NCI-H2227 (cell line): Measurements from ENCODE around the gene TMOD2.

Experiments
- DNase-seq: peaks from one replicate; lab custom pipeline; 2025; ENCODE audit not compliant: unreplicated experiment; lab: John Stamatoyannopoulos, UW

Gene TMOD2

GRCh38 chr15:51750792-51751696, at the start of gene TMOD2:
Gene TMOD2, plus strand, starts transcription at chr15:51751597. Its CDS starts 14,845 bp downstream, at chr15:51766442.
- peak; percentile 37 for DNase-seq

GRCh38 chr15:51702710-51703109, 48.7 kb upstream of the TMOD2 start:
- no peak for DNase-seq

GRCh38 chr15:51706291-51706690, 45.1 kb upstream of the TMOD2 start:
- DNase-seq = no peak

DNA sequence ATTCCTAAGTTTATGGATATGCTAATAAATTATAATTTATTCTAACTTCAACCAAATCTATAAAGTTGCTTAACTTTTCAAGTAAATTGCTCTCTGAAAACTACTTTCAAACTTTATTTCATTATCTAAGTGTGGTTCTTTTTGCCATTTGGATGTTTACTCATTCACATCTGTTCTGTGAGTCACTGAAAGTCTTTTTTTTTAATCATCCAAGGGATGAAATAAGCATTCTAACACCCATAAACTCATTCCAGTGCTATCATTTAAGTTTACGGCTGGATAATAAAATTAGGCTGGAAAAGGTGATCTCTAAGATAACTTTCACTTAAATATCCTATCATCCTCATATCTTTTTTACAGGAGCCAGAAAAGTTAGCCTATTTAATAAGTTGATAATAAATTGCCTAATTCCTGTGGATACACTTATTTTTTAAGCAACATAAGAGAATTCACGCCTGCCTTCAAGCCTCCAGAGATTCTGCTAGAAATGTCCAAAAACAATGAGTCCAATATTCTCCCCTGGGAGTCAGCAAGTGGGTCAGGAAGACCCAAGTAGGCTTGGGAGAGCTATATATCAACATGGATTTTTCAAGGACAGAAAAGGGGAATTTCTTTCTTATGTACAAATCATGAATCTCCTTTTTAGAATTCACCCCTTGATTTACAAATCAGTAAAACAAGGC, 44.3 kb upstream of the TMOD2 start:
- no peak for DNase-seq

DNA sequence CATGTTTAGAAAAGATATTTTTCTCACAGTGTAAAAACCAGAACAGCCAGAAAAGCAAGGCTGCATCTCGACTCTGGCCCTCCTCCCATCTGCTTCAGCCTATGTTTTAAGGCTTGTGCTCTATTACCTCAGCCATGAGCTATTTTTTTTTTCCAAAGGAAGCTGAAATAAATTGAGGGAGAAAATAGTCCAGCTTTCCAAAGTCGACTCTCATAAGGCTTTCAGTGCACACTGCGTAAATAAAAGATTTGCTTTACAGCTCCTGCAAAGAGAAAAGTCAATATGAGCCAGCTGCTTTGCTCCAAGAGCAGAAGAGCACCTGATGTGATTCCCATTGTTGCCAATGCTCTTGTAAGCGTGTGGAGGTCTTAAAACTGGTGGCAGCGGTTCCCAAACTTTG, 43.4 kb upstream of the TMOD2 start:
- DNase-seq = no peak

GRCh38 chr15:51709031-51709430, 42.4 kb upstream of the TMOD2 start:
- DNase-seq = no peak

DNA sequence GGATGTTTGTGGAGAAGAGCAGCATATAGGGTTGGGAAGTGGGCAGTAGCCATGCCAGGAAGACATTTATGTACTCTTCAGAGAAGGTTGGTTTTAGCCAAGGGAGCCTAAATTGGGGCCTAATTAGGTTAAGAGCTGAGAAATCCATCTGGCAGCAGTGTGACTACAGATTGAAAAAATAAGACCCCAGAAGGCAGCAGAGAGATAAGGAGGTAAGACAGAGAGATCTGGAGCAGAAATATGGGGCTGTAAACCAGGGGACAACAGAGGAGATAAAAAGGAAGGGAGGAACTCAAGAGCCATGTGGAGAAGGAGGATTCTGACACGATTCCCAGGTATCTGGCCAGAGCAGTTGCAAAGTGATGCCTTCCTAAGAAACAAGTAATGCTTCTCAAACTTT, 37.2 kb upstream of the TMOD2 start:
- no peak for DNase-seq

DNA sequence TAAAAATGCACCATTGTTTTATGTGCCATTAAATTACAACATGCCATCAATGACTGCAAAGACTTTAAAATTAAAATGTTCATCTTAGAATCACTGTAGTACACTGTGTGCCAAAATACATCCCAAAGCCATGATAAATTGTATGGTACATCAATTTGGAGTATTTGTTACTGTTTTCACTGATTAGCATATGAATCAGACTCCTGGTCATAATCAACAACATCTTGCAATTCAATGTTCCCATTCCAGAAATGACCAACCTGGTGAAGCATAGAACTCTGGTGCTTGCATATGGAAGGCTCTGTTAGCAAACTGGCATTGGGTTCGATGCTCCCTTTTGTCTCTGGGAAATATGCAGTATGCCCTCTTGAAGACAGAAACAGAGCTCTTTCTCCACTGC, 36.5 kb upstream of the TMOD2 start:
- DNase-seq = no peak

GRCh38 chr15:51718219-51718618, 33.2 kb upstream of the TMOD2 start:
- no peak for DNase-seq

DNA sequence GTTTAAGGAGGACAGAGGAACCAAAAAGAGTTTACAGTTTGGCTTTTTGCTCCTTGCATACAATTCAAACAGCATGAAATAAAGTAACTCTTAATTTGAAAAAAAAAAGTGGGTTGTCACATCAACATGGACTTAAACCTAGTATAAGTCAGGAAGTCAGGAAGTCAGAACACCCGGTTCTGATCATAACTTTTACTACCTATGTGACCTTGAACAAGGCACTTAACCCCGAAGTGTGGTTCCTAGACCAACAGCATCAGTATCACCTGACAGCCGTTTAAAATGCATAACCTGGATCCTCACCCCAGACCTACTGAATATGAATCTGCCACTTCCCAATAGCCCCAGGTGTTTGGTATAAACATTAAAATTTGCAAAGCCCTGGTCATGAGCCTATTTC, 32.7 kb upstream of the TMOD2 start:
- no peak for DNase-seq

DNA sequence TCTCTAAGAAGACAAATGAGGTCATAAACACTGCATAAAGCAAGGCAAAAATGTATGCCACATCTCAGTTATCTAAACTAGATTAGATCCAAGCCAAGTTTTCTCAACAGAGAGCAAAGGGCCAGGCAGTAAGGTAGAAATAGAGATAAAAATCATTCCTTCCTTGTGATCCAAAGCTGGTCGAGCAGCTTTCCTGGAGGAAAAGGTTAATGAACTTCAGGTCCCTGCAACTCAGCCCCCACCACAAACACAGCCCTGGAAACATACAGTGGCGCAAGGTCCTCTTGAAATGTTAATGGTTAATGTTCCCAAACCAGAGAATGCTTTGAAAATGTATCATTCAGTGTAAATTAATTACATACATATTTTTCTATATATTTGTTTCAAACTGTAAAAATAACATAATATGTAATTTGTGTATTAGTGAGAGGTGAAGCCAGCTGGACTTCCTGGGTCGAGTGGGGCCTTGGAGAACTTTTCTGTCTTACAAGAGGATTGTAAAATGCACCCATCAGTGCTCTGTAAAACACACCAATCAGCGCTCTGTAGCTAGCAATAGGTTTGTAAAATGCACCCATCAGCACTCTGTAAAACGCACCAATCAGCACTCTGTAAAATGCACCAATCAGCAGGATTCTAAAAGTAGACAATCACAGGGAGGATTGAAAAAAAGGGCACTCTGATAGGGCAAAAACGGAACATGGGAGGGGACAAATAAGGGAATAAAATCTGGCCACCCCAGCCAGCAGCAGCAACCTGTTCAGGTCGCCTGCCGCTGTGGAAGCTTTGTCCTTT, 31.0 kb upstream of the TMOD2 start:
- DNase-seq = no peak

DNA sequence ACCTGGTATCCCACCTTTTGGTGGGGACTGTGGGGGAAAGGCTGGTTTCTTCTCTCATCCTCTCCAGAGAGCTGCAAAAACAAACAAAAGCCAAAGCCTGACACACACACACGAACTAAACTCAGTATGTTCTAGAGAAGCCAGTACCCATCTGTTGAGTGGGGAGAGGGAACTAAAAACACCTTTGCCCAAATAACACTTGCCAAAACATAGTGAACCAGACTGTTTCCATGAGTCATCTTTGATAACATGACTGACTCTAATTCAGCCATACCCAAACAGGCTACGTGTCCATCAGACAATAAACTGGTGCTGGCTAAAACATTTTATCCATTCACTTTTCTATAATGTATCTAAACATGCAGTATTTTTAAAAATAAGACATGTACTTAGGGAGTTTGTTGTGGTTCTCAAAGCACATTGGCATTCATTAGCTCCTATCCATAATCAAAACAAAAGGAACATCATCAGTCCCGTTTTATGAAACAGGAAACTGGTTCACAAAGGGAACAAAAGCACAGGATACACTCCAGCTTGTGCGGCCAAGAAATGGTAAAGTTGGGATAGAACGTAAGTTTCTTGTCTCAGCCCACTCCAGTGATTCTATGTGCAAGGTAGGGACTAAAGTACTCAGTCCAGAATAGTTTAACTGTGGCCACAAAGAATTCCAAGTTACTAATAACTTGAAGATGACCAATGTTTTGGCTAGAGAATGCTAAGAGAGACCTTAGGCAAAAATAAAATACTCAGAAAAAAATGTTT, 30.0 kb upstream of the TMOD2 start:
- DNase-seq = no peak

- no peak for DNase-seq
Observed at GRCh38 chr15:51724199-51724598, 27.2 kb upstream of the TMOD2 start.

GRCh38 chr15:51724673-51725072, 26.7 kb upstream of the TMOD2 start:
- DNase-seq = no peak

GRCh38 chr15:51726302-51727073, 24.9 kb upstream of the TMOD2 start:
- DNase-seq = peak; percentile 10

DNA sequence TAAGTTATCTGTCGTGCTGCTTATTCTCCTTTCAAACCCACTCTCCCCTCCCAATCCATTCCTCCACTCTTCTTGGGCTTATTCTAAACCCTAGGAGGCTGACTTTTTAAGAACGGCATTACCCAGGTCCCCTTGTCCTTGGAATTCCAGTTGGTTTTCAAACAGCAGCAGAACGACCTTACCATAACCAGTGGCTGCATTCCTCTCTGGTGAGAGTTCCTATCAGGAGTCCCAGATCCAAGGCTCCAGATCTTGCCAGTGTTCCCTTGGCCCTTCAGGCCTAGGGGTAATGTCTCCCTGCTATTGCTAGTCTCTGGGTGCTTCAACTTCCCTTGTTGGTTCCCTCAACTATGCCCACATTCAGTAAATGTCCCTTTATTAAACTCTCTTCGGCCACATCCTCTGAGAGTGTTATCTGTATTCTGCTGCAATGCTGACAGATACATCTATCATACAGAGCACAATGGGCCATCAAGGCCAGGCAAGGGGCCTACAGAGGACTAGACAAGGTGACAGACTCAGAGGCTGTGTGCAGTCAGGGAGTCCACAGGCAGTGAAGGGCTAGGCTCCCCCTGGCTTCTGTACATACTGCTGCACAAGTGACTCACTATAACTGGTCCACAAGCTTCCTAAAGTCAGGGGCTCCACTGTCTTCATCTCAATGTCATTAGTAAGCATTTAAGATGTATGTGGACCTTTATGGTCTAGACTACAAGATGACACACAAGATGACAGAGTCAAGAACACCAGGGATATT, 24.1 kb upstream of the TMOD2 start:
- DNase-seq = no peak

DNA sequence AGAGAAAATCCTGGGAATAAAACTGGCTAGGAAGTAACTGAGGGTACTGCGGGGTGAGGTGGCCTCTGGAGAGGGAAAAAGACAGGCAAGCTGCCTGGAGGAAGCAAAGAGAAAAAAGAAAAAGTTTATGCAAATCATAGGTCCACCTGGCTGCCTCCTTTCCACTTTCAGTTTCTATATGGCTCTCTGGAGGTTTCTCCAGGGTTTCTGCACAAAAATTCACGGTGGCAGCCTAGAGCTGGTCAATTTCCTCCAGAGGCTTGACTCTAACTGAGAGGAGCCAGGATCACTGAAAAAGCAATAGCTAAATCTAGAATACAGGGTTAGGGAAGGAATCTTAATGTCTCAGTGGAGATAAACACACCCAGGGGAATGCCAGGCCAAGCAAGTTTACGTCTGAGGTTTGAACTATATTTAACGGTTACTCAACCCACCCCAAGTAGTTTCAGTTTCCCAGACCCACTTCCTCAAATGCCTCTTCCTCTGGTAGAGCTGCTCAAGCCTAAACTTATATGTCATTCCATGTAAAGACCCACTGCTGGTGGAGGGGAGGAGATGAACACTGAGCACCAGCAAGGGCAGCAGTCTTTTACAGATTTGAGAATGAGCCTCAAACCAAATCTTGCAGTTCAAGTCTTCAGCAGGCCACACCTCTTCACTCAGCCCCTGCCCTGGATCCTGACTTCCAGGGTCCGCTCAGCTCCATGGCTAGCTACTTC, 19.7 kb upstream of the TMOD2 start:
- no peak for DNase-seq

- no peak for DNase-seq
Observed at GRCh38 chr15:51732646-51733045, 18.8 kb upstream of the TMOD2 start.
